H1 (cell line): Measurements from ENCODE around the gene LMNTD1. TPM values are rescaled to one million over a fixed set of nuclear protein-coding genes. Genes with fewer than 3 reads are reported as not detected.

Experiments
- CTCF ChIA-PET: fragments of 300-600 bp; sonication (Branson Sonifier 250); formaldehyde crosslinking; loops from one replicate; lab custom pipeline; 2021; ENCODE audit not compliant: partially characterized antibody; lab: Charles Lee
- POLR2A ChIA-PET: fragments of 300-600 bp; sonication (Branson Sonifier 250); formaldehyde crosslinking; loops from one replicate; lab custom pipeline; 2021; ENCODE audit warnings: inconsistent platforms; ENCODE audit not compliant: partially characterized antibody; lab: Charles Lee
- DNase-seq, 2 experiments: peaks; one replicate each; pipeline versions ENCODE4 v3.0.0 to v3.0.0-alpha.2; 2010 to 2022; ENCODE audit warnings: low spot score in 2 of 2, low read depth in 1 of 2, mixed read lengths in 1 of 2
- FAIRE-seq: peaks from 2 replicates; lab custom pipeline; 2011; peaks lifted over from hg19 to GRCh38; lab: Jason Lieb, UNC
- H2AFZ ChIP-seq: 2 replicates; pipeline ENCODE4 v1.8.1; 2012; ENCODE audit warnings: low read length, inconsistent platforms
- H2AK5ac ChIP-seq: 2 replicates; pipeline ENCODE4 v1.6.1; 2013; ENCODE audit warnings: low read depth, low read length
- H2BK120ac ChIP-seq: replicated peaks from 2 replicates; pipeline ENCODE3; 2013; ENCODE audit warnings: low read depth, low read length, inconsistent platforms
- H2BK12ac ChIP-seq: 2 replicates; pipeline ENCODE4 v1.6.1; 2013; ENCODE audit warnings: low read depth, low read length
- H2BK15ac ChIP-seq: 2 replicates; pipeline ENCODE4 v1.6.1; 2013; ENCODE audit warnings: low read length
- H2BK20ac ChIP-seq: 2 replicates; pipeline ENCODE4 v1.6.1; 2013; ENCODE audit warnings: low read length
- H2BK5ac ChIP-seq: 2 replicates; pipeline ENCODE4 v1.6.1; 2013; ENCODE audit warnings: low read depth, low read length
- H3K14ac ChIP-seq: 2 replicates; pipeline ENCODE4 v1.6.1; 2013; ENCODE audit warnings: inconsistent platforms; ENCODE audit not compliant: insufficient read length
- H3K18ac ChIP-seq: 2 replicates; pipeline ENCODE4 v1.6.1; 2013; ENCODE audit warnings: low read length; ENCODE audit errors: extremely low read depth
- H3K23ac ChIP-seq: 2 replicates; pipeline ENCODE4 v1.6.1; 2013; ENCODE audit warnings: inconsistent platforms; ENCODE audit not compliant: insufficient read length
- H3K23me2 ChIP-seq: 2 replicates; pipeline ENCODE4 v1.6.1; 2013; ENCODE audit warnings: low read depth, low read length
- H3K27ac ChIP-seq: 2 replicates; pipeline ENCODE4 v1.6.1; 2011; ENCODE audit warnings: low read depth, low read length, inconsistent platforms
- H3K27me3 ChIP-seq, 4 experiments: replicated peaks in 1 of 4; 1 replicate in 1 of 4; 2 replicates in 3 of 4; pipeline versions ENCODE4 v1.6.1 to v1.8.1; 2011 to 2013; ENCODE audit warnings: low read length in 3 of 4, mild to moderate bottlenecking in 3 of 4, inconsistent platforms in 2 of 4, mixed read lengths in 2 of 4, moderate library complexity in 1 of 4; ENCODE audit not compliant: control insufficient read depth in 3 of 4, insufficient read depth in 3 of 4; ENCODE audit errors: extremely low read depth in 1 of 4
- H3K36me3 ChIP-seq, 4 experiments: 2 replicates each; pipeline versions ENCODE4 v1.6.1 to v1.8.1; 2011 to 2013; ENCODE audit warnings: mild to moderate bottlenecking in 4 of 4, low read length in 3 of 4, moderate library complexity in 2 of 4, control low read depth in 1 of 4, inconsistent platforms in 1 of 4; ENCODE audit not compliant: insufficient read depth in 4 of 4, control insufficient read depth in 2 of 4
- H3K4ac ChIP-seq: replicated peaks from 2 replicates; pipeline ENCODE3; 2013; ENCODE audit warnings: low read length, low read depth, mixed read lengths, inconsistent platforms; ENCODE audit not compliant: insufficient read length
- H3K4me1 ChIP-seq, 4 experiments: replicated peaks in 1 of 4; 1 replicate in 1 of 4; 2 replicates in 3 of 4; pipeline versions ENCODE4 v1.6.1 to v1.8.1; 2011 to 2013; ENCODE audit warnings: low read length in 3 of 4, inconsistent platforms in 2 of 4, mixed read lengths in 1 of 4; ENCODE audit not compliant: insufficient read depth in 4 of 4, control insufficient read depth in 3 of 4
- H3K4me2 ChIP-seq, 2 experiments: 2 replicates each; pipeline versions ENCODE4 v1.6.1 to v1.8.1; 2011 to 2013; ENCODE audit warnings: low read depth in 2 of 2, low read length in 2 of 2, control low read depth in 1 of 2, inconsistent platforms in 1 of 2, mild to moderate bottlenecking in 1 of 2; ENCODE audit not compliant: insufficient read depth in 1 of 2
- H3K4me3 ChIP-seq, 4 experiments: fragments of 200-600, 300-600 bp in 1 of 4; sonication (generic), shearing (Covaris generic), sonication (Bioruptor Twin) in 1 of 4; 2 replicates each; pipeline versions ENCODE4 v1.5.1 to v1.8.1; 2011 to 2016; ENCODE audit warnings: low read length in 4 of 4, low read depth in 3 of 4, control low read depth in 2 of 4, inconsistent platforms in 2 of 4, mild to moderate bottlenecking in 2 of 4, mixed read lengths in 1 of 4, moderate library complexity in 1 of 4; ENCODE audit not compliant: insufficient read depth in 2 of 4; ENCODE audit errors: extremely low read depth in 1 of 4
- H3K56ac ChIP-seq: replicated peaks from 2 replicates; pipeline ENCODE3; 2013; ENCODE audit warnings: low read depth, mild to moderate bottlenecking, mixed read lengths, low read length, inconsistent platforms; ENCODE audit not compliant: insufficient read length
- H3K79me1 ChIP-seq: 2 replicates; pipeline ENCODE4 v1.6.1; 2013; ENCODE audit warnings: low read depth, low read length, control low read depth
- H3K79me2 ChIP-seq, 2 experiments: 2 replicates each; pipeline versions ENCODE4 v1.6.1 to v1.8.1; 2012 to 2013; ENCODE audit warnings: low read length in 2 of 2, mild to moderate bottlenecking in 2 of 2, inconsistent platforms in 1 of 2; ENCODE audit not compliant: insufficient read depth in 2 of 2, control insufficient read depth in 1 of 2
- H3K9ac ChIP-seq, 4 experiments: replicated peaks in 1 of 4; 1 replicate in 1 of 4; 2 replicates in 3 of 4; pipeline versions ENCODE4 v1.6.1 to v1.8.1; 2011 to 2013; ENCODE audit warnings: low read depth in 3 of 4, low read length in 3 of 4, control low read depth in 2 of 4, mild to moderate bottlenecking in 2 of 4, moderate library complexity in 2 of 4, inconsistent platforms in 1 of 4; ENCODE audit errors: extremely low read depth in 1 of 4
- H3K9me3 ChIP-seq, 2 experiments: 2 replicates each; pipeline versions ENCODE4 v1.6.1 to v1.8.1; 2012 to 2013; ENCODE audit warnings: mild to moderate bottlenecking in 2 of 2, moderate library complexity in 2 of 2, control low read depth in 1 of 2, inconsistent platforms in 1 of 2, low read depth in 1 of 2, low read length in 1 of 2, mixed read lengths in 1 of 2; ENCODE audit not compliant: insufficient read depth in 2 of 2
- H4K20me1 ChIP-seq, 2 experiments: replicated peaks in 1 of 2; 2 replicates each; pipeline versions ENCODE3 to v1.8.1; 2011 to 2013; ENCODE audit warnings: inconsistent platforms in 2 of 2, low read length in 2 of 2, mild to moderate bottlenecking in 1 of 2; ENCODE audit not compliant: insufficient read depth in 2 of 2, control insufficient read depth in 1 of 2
- H4K5ac ChIP-seq: 2 replicates; pipeline ENCODE4 v1.6.1; 2013; ENCODE audit warnings: low read length, low read depth, mixed read lengths, inconsistent platforms; ENCODE audit not compliant: insufficient read length
- H4K8ac ChIP-seq: 2 replicates; pipeline ENCODE4 v1.8.0; 2013; ENCODE audit warnings: mild to moderate bottlenecking, moderate library complexity, low read length, inconsistent platforms; ENCODE audit not compliant: insufficient read depth; ENCODE audit errors: extremely low read depth
- H4K91ac ChIP-seq: replicated peaks from 2 replicates; pipeline ENCODE3; 2013; ENCODE audit warnings: low read length, mixed read lengths, inconsistent platforms; ENCODE audit not compliant: insufficient read length
- CHD1 ChIP-seq: IDR thresholded peaks from 2 replicates; pipeline ENCODE4 v1.6.1; 2012; ENCODE audit warnings: low read depth, low read length, improper control_type of control experiment
- EZH2 ChIP-seq: fragments of 200-600 bp; sonication (generic); IDR thresholded peaks from 2 replicates; pipeline ENCODE4 v1.7.1; 2012; ENCODE audit warnings: low read depth, mild to moderate bottlenecking, moderate library complexity, low read length, inconsistent platforms; ENCODE audit not compliant: severe bottlenecking
- GABPA ChIP-seq: IDR thresholded peaks from 2 replicates; pipeline ENCODE4 v1.6.1; 2011; ENCODE audit warnings: mild to moderate bottlenecking, low read length, moderate library complexity, borderline replicate concordance; ENCODE audit not compliant: insufficient read depth
- KDM4A ChIP-seq: IDR thresholded peaks from one replicate; pipeline ENCODE4 v1.7.1; 2012; ENCODE audit warnings: low read depth, mild to moderate bottlenecking, moderate library complexity, low read length, inconsistent platforms; ENCODE audit not compliant: severe bottlenecking
- MAFK ChIP-seq: IDR thresholded peaks from 2 replicates; pipeline ENCODE4 v1.6.1; 2012; ENCODE audit warnings: low read depth, mild to moderate bottlenecking, improper control_type of control experiment, low read length
- NANOG ChIP-seq: IDR thresholded peaks from 2 replicates; pipeline ENCODE4 v1.6.1; 2011; ENCODE audit warnings: low read length, low read depth, mild to moderate bottlenecking, inconsistent platforms; ENCODE audit not compliant: insufficient read depth, poor library complexity, severe bottlenecking
- PHF8 ChIP-seq: fragments of 200-600 bp; sonication (generic); conservative IDR thresholded peaks from 2 replicates; pipeline ENCODE4 v1.7.1; 2012; ENCODE audit warnings: low read depth, mild to moderate bottlenecking, inconsistent platforms, low read length, moderate library complexity
- RNF2 ChIP-seq: fragments of 200-900, 300-1000 bp; sonication (generic); IDR thresholded peaks from 2 replicates; pipeline ENCODE4 v1.7.1; 2016; ENCODE audit warnings: borderline replicate concordance, low read depth, mild to moderate bottlenecking, antibody characterized with exemption, low read length; ENCODE audit not compliant: poor library complexity, severe bottlenecking; ENCODE audit errors: missing control alignments
- SP1 ChIP-seq: IDR thresholded peaks from 2 replicates; pipeline ENCODE4 v1.6.1; 2011; ENCODE audit warnings: low read depth, low read length
- SRF ChIP-seq: IDR thresholded peaks from 2 replicates; pipeline ENCODE4 v1.6.1; 2011; ENCODE audit warnings: mild to moderate bottlenecking, low read depth, low read length, moderate library complexity
- SUZ12 ChIP-seq: fragments of 200-600 bp; sonication (generic); IDR thresholded peaks from 2 replicates; pipeline ENCODE4 v1.6.1; 2012; ENCODE audit warnings: mild to moderate bottlenecking, inconsistent platforms, low read length, moderate library complexity, mixed read lengths
- WGBS, 2 experiments: shearing (Covaris generic) in 1 of 2; methylation state at CpG; one replicate each; pipeline versions ENCODE4 v1.1.6 to v1.1.7; 2013 to 2015; ENCODE audit warnings: low lambda C conversion rate in 2 of 2, mixed read lengths in 2 of 2, inconsistent platforms in 1 of 2, low coverage in 1 of 2, missing lambda C conversion rate in 1 of 2; ENCODE audit not compliant: insufficient replicate concordance in 2 of 2, insufficient coverage in 1 of 2, insufficient read length in 1 of 2; ENCODE audit errors: extremely low coverage in 1 of 2, missing lambda C conversion rate in 1 of 2; 5-methylcytosine and 5-hydroxymethylcytosine counted together
- polyA plus RNA-seq, 7 experiments: library from polyadenylated mRNA; depleted of rRNA in 3 of 7; stranded (reverse) in 5 of 7; unstranded in 2 of 7; fragments of >200 nt in 5 of 7; fragments of 200-250 nt in 2 of 7; gene quantifications; 1 replicate in 5 of 7; 2 replicates in 1 of 7; 4 replicates in 1 of 7; pipeline versions ENCODE4 v1.2.1 to v1.2.3, GENCODE V29; 2011 to 2013; ENCODE audit warnings: missing spikeins in 2 of 7, mixed read lengths in 2 of 7
- total RNA-seq: library from RNA; stranded (reverse); fragmentation: NEBNext Ultra II Directional; extraction: Animal tissue kit (Norgen Biotek cat#: 25700); gene quantifications from 2 replicates; pipeline ENCODE4 v1.2.1, GENCODE V29; 2021

LMNTD1 gene
- total and polyA plus RNA-seq, 2 of the 8 experiments (the other 6 are each of a cell fraction or from before 2014, with no cell fraction given) = not detected

DNA sequence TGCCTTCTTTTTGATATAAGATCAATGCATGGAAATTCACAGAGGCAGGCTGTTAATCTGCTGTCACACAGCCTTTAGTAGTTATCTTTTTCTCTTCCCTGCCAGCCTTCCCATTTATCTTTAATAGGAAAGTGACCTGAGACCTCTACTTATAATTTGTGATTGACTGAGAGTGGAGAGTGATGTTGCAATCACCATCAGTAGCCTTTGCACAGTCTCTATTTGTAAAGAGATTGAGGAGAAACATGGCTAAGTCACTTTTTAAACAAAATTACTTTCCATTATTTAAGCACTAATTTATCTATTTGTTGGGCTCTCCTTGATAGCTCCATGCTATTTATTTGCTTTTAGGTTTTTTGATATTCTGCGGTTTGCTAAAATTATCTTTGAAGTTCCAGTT lies 19.9 kb downstream of the LMNTD1 start:
- H3K23me2 ChIP-seq = peaks cover 2% of the 10 kb centered on the region; the same call in 1 of the 2 replicates
- no peak overlapping the region for H2AFZ ChIP-seq
- no peak overlapping the region for H2BK5ac ChIP-seq
- H2BK15ac ChIP-seq = no peak overlapping the region
- H3K27ac ChIP-seq = no peak overlapping the region
- no peak overlapping the region for H4K91ac ChIP-seq
- no peak overlapping the region for H3K4me2 ChIP-seq
- H3K14ac ChIP-seq = no peak overlapping the region
- H3K4me3 ChIP-seq = no peak overlapping the region
- TF ChIP-seq EZH2 = no peak
- TF ChIP-seq KDM4A = no peak
- TF ChIP-seq SP1 = no peak
- no peak for TF ChIP-seq MAFK
- TF ChIP-seq CHD1 = no peak
- TF ChIP-seq SUZ12 = no peak
- TF ChIP-seq GABPA = no peak
- TF ChIP-seq PHF8 = no peak
- TF ChIP-seq NANOG = no peak
- TF ChIP-seq SRF = no peak
- TF ChIP-seq RNF2 = no peak
- TF ChIP-seq, all 59 proteins: peak for 0
- ChIA-PET POLR2A (no interaction called here), CTCF (no interaction called here)
- no peak overlapping the region for H3K4ac ChIP-seq
- H4K5ac ChIP-seq = no peak overlapping the region
- H4K20me1 ChIP-seq = no peaks in the 10 kb centered on the region
- 95% methylated on average over 1 of the region's 1 CpG; no CpG with 5 or more reads in 1 of the 2 experiments for WGBS, 2 experiments
- no peak overlapping the region for H2BK120ac ChIP-seq
- DNase-seq = no peak
- no peak overlapping the region for H3K18ac ChIP-seq
- H2BK12ac ChIP-seq = no peak overlapping the region
- H2BK20ac ChIP-seq = no peak overlapping the region
- no peak overlapping the region for H3K9ac ChIP-seq
- no peak overlapping the region for H3K23ac ChIP-seq
- H2AK5ac ChIP-seq = no peak overlapping the region
- H3K27me3 ChIP-seq = no peaks in the 10 kb centered on the region
- H3K79me1 ChIP-seq = no peaks in the 10 kb centered on the region
- no peak for FAIRE-seq
- no peaks in the 10 kb centered on the region for H3K36me3 ChIP-seq
- no peaks in the 10 kb centered on the region for H3K79me2 ChIP-seq
- H3K56ac ChIP-seq = no peak overlapping the region
- no peak overlapping the region for H4K8ac ChIP-seq
- H3K9me3 ChIP-seq = no peaks in the 10 kb centered on the region
- H3K4me1 ChIP-seq = no peaks in the 10 kb centered on the region
